SKM-1 (cell line): ENCODE data around the gene EIF6.
A peak's percentile ranks its signal among the peaks of the same experiment; 100 is the strongest.
"Not testable (repeated sequence)": the region's sequence is repeated elsewhere in the genome, so short reads cannot be mapped to it uniquely, and the experiment has no call there.

Experiments used
- DNase-seq: peaks from one replicate; lab custom pipeline; 2025; ENCODE audit not compliant: unreplicated experiment; lab: John Stamatoyannopoulos, UW

Gene EIF6

GRCh38 chr20:35262731-35263531 is 21.6 kb downstream of the EIF6 start:
- not testable (repeated sequence) for DNase-seq

GRCh38 chr20:35262321-35262720 is 22.3 kb downstream of the EIF6 start:
- DNase-seq, result not testable (repeated sequence)

GRCh38 chr20:35260426-35260825 is 24.1 kb downstream of the EIF6 start:
- no peak for DNase-seq

GRCh38 chr20:35257175-35257909 is 27.2 kb downstream of the EIF6 start:
- DNase-seq, result no peak

GRCh38 chr20:35254448-35254999 is 30.0 kb downstream of the EIF6 start:
- no peak for DNase-seq

- DNase-seq, result no peak
Measured at GRCh38 chr20:35253010-35253409, 31.6 kb downstream of the EIF6 start.

- DNase-seq, result not testable (repeated sequence)
Measured at GRCh38 chr20:35252598-35252997, 32.0 kb downstream of the EIF6 start.

GRCh38 chr20:35252037-35252461 is 32.5 kb downstream of the EIF6 start:
- DNase-seq, result no peak

- no peak for DNase-seq
Measured at GRCh38 chr20:35251613-35251940, 33.0 kb downstream of the EIF6 start.

GRCh38 chr20:35248641-35249475 is 35.7 kb downstream of the EIF6 start:
- DNase-seq, result no peak

GRCh38 chr20:35246723-35247122 is 37.8 kb downstream of the EIF6 start:
- no peak for DNase-seq

- DNase-seq, result no peak
Measured at GRCh38 chr20:35243986-35244385, 40.6 kb downstream of the EIF6 start.

GRCh38 chr20:35243317-35243716 is 41.3 kb downstream of the EIF6 start:
- no peak for DNase-seq

- DNase-seq, result no peak
Measured at GRCh38 chr20:35240811-35241293, 43.7 kb downstream of the EIF6 start.

- DNase-seq, result no peak
Measured at GRCh38 chr20:35240083-35240810, 44.3 kb downstream of the EIF6 start.

GRCh38 chr20:35238735-35239134 is 45.8 kb downstream of the EIF6 start:
- no peak for DNase-seq

GRCh38 chr20:35238170-35238569 is 46.4 kb downstream of the EIF6 start:
- peak; percentile 85 for DNase-seq

GRCh38 chr20:35237486-35237885 is 47.1 kb downstream of the EIF6 start:
- DNase-seq, result no peak

- DNase-seq, result no peak
Measured at GRCh38 chr20:35235881-35236280, 48.7 kb downstream of the EIF6 start.

- no peak for DNase-seq
Measured at GRCh38 chr20:35232575-35232974, 52.0 kb downstream of the EIF6 start.
